ENCODE results near the gene TECRL. TPM values are rescaled to one million over a fixed set of nuclear protein-coding genes. Genes with fewer than 3 reads are reported as not detected.

Gene TECRL
- total RNA-seq, 4 donors from 2014 or later = 14.4 to 21.8 (median 17.2) TPM

DNA sequence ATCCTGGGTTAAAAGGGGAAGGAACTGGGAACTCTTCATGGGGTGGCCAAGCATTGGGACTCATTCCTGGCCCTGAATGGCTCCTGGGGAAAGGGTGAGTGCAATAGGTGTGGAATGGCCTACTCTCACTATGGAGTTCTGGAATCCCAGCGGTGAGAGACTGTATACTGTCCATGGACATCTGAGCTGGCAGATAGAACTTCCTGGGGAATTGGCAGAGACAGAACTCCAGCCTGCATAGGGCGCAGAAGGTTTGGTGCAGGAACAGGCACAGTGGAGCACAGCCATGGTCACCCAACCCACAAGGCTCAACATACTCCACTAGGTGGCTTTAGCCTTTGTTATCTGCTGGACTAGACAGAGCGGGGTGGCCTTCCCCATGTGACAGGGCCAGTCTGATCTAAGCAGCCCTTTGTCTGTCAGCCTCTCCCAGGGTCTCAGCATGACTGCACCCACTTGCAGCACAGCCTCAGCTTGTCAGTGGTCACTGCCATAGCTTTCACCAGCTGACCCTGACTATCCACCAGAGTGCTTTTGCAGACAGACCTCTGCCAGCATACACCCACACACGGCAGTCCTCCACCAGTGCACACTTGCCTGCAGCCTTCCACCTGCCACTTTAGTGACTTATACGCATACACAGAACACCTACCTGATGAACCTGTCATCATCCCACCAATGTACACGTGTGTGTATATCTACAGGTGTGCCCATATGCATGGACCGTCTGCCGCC lies 48.4 kb downstream of the TECRL start:
- Histone ChIP-seq H3K4me1 (peaks cover 0 to 5% of the 10 kb centered on the region in 2 donors), H3K27me3 (no peaks in the 10 kb centered on the region), H3K36me3 (no peaks in the 10 kb centered on the region), H3K9me3 (no peaks in the 10 kb centered on the region), H3K27ac (no peak overlapping the region), H3K4me3 (no peak overlapping the region)
- DNase-seq = no peak
- TF ChIP-seq POLR2A (IDR thresholded peaks at IDR 0.05) (no peak), CTCF (IDR thresholded peaks at IDR 0.05 in 4 of 5, conservative IDR thresholded peaks at IDR 0.05 in 1 of 5) (no peak)
- in situ Hi-C loops (cut with MboI; ENCODE audit: low sequenced_read_pairs in 4 of 4) (no loop called here), intact Hi-C loops (cut with DNase I; ENCODE audit: low total_unique reads) (no loop called here)
- ATAC-seq = peak in 1 of 2 donors; percentile 27

GRCh38 chr4:64359489-64359888 lies 49.8 kb downstream of the TECRL start:
- H3K36me3 ChIP-seq = no peaks in the 10 kb centered on the region
- no peaks in the 10 kb centered on the region for H3K9me3 ChIP-seq
- intact Hi-C loops (cut with DNase I; ENCODE audit: low total_unique reads) = no loop called here
- H3K4me1 ChIP-seq = peaks cover 0 to 5% of the 10 kb centered on the region in 2 donors
- in situ Hi-C loops (cut with MboI; ENCODE audit: low sequenced_read_pairs in 4 of 4) = no loop called here
- H3K27me3 ChIP-seq = no peaks in the 10 kb centered on the region
- TF ChIP-seq CTCF (IDR thresholded peaks at IDR 0.05 in 4 of 5, conservative IDR thresholded peaks at IDR 0.05 in 1 of 5) = no peak
- no peak for TF ChIP-seq POLR2A (IDR thresholded peaks at IDR 0.05)
- ATAC-seq (no peak), DNase-seq (no peak)
- H3K4me3 ChIP-seq = no peak overlapping the region
- no peak overlapping the region for H3K27ac ChIP-seq

GRCh38 chr4:64353904-64354303 lies 55.3 kb downstream of the TECRL start:
- in situ Hi-C loops (cut with MboI; ENCODE audit: low sequenced_read_pairs in 4 of 4) = no loop called here
- intact Hi-C loops (cut with DNase I; ENCODE audit: low total_unique reads) = no loop called here
- Histone ChIP-seq H3K4me1 (no peaks in the 10 kb centered on the region), H3K9me3 (no peaks in the 10 kb centered on the region), H3K27me3 (no peaks in the 10 kb centered on the region), H3K4me3 (no peak overlapping the region), H3K36me3 (no peaks in the 10 kb centered on the region), H3K27ac (no peak overlapping the region)
- ATAC-seq (no peak), DNase-seq (no peak)
- TF ChIP-seq CTCF (IDR thresholded peaks at IDR 0.05 in 4 of 5, conservative IDR thresholded peaks at IDR 0.05 in 1 of 5) (no peak), POLR2A (IDR thresholded peaks at IDR 0.05) (no peak)

- Histone ChIP-seq H3K9me3 (no peaks in the 10 kb centered on the region), H3K27ac (peak overlapping the region; percentile 50 to 73 (median 62)), H3K36me3 (no peaks in the 10 kb centered on the region), H3K4me3 (no peak overlapping the region), H3K27me3 (no peaks in the 10 kb centered on the region), H3K4me1 (peaks cover 5 to 9% of the 10 kb centered on the region in 2 donors)
- intact Hi-C loops (cut with DNase I; ENCODE audit: low total_unique reads) = no loop called here
- DNase-seq (peak; percentile 27 to 81), ATAC-seq (peak; percentile 76 to 96)
- in situ Hi-C loops (cut with MboI; ENCODE audit: low sequenced_read_pairs in 4 of 4) = no loop called here
- TF ChIP-seq CTCF (IDR thresholded peaks at IDR 0.05 in 4 of 5, conservative IDR thresholded peaks at IDR 0.05 in 1 of 5) (no peak), POLR2A (IDR thresholded peaks at IDR 0.05) (no peak)
These were observed 67.5 kb downstream of the TECRL start for GRCh38 chr4:64341711-64342110.

Data from gastrocnemius medialis (tissue), 4 donors.